GM18507 (cell line): ENCODE data around the gene GATA1.

ENCODE experiments used
- DNase-seq: peaks from one replicate; pipeline ENCODE4 v3.0.0; 2011; ENCODE audit warnings: low read depth; ENCODE audit not compliant: insufficient read length; ENCODE audit errors: extremely low spot score
- FAIRE-seq: peaks from 2 replicates; lab custom pipeline; 2011; peaks lifted over from hg19 to GRCh38; lab: Jason Lieb, UNC

The GATA1 gene

GRCh38 chrX:48786341-48786800 lies at the start of gene GATA1:
TSS of gene GATA1 (plus strand) at chrX:48786590. CDS start at chrX:48791110, 4,520 bp downstream.
- FAIRE-seq = no peak

GRCh38 chrX:48736878-48737212 lies 49.5 kb upstream of the GATA1 start:
- FAIRE-seq (no peak), DNase-seq (no peak)

More at GRCh38 chrX:48786341-48786800, at the start of gene GATA1:
- no peak for DNase-seq

GRCh38 chrX:48737213-48737938 lies 49.0 kb upstream of the GATA1 start:
- DNase-seq = peak; percentile 76
- peak; percentile 99 for FAIRE-seq

GRCh38 chrX:48737940-48738339 lies 48.5 kb upstream of the GATA1 start:
- FAIRE-seq (no peak), DNase-seq (no peak)

- DNase-seq (no peak), FAIRE-seq (no peak)
Measured at GRCh38 chrX:48741834-48742233, 44.6 kb upstream of the GATA1 start.

DNA sequence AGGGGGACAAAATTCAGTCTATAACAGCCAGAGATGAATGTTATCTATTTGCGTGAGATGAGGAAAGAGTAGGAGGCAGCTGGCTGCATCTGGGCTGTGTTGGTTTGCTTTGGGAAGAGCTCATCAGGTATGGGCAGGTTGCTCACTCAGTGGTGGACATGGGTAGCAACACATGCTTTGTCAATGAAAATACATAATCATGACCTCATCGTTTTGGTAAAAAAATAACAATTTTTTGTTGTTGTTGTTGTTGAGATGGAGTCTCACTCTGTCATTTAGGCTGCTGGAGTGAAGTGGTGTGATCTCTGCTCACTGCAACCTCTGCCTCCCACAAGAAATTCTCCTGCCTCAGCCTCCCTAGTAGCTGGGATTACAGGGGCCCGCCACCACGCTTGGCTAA lies 41.2 kb upstream of the GATA1 start:
- DNase-seq = no peak
- no peak for FAIRE-seq

DNA sequence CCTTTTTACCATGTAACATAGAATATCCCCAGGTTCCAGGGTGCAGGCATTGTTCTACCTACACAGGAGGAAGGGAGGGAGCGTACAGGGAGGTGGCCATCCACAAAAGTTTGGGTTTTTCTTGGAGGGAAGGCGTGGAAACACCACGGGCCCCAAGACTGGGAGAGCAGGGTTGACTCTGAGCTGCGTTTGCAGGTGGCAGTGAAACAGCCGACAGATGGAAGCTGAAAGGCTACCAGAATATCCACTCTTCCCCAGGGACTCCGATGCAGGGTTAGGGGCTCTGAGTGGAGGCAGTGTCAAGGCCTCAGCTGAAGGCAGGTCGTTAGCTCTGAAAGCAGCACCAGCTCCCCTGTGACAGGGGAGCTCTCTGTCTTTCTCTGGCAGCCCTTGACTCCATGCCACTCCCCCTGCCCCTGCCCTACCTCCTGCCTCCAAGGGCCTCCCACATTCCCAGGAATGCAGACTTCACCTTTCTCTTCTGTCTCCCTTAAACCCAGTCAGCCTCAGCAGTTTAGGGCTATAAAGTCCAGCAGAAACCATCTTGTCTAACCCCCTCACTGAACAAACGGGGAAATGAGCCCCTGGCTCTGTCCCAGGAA lies 38.9 kb upstream of the GATA1 start:
- FAIRE-seq = no peak

GRCh38 chrX:48749182-48749581 lies 37.2 kb upstream of the GATA1 start:
- FAIRE-seq (no peak), DNase-seq (no peak)

More for the DNA sequence above, 38.9 kb upstream of the GATA1 start:
- no peak for DNase-seq

GRCh38 chrX:48751343-48751742 lies 35.0 kb upstream of the GATA1 start:
- DNase-seq = no peak
- no peak for FAIRE-seq

- no peak for FAIRE-seq
- no peak for DNase-seq
Measured at GRCh38 chrX:48752498-48752897, 33.9 kb upstream of the GATA1 start.

GRCh38 chrX:48753708-48754228 lies 32.6 kb upstream of the GATA1 start:
- FAIRE-seq (no peak), DNase-seq (no peak)

DNA sequence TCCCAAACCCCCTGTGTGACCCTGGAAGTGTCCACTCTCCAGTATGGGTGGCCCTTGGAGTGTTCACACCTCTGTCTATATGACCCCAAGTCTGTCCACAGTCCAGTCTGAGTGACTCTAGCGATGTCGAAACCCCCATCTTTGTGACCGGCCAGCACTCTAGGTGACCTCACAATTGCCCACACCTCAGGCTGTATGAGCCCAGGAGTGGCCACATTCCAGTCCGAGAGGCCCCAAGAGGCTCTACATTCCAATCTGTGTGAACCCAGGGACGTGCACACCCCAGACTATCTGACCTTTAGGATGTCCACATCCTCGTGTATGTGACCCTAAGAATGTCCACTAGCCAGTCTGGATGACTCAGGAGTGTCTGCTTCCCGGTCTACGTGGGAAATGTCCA lies 32.2 kb upstream of the GATA1 start:
- FAIRE-seq (no peak), DNase-seq (no peak)

GRCh38 chrX:48761674-48762471 lies 24.5 kb upstream of the GATA1 start, which contains the start of gene GLOD5:
TSS of gene GLOD5 (plus strand) at chrX:48761747. CDS start at chrX:48761791, 44 bp downstream.
- DNase-seq (no peak), FAIRE-seq (no peak)

- FAIRE-seq = no peak
- DNase-seq = no peak
Measured at GRCh38 chrX:48769230-48769629, 17.2 kb upstream of the GATA1 start.

- DNase-seq = no peak
- FAIRE-seq = no peak
Measured at GRCh38 chrX:48770296-48770695, 16.1 kb upstream of the GATA1 start.

GRCh38 chrX:48772602-48773001 lies 13.8 kb upstream of the GATA1 start:
- FAIRE-seq = no peak
- no peak for DNase-seq

GRCh38 chrX:48776818-48777439 lies 9.5 kb upstream of the GATA1 start:
- DNase-seq = no peak
- no peak for FAIRE-seq

DNA sequence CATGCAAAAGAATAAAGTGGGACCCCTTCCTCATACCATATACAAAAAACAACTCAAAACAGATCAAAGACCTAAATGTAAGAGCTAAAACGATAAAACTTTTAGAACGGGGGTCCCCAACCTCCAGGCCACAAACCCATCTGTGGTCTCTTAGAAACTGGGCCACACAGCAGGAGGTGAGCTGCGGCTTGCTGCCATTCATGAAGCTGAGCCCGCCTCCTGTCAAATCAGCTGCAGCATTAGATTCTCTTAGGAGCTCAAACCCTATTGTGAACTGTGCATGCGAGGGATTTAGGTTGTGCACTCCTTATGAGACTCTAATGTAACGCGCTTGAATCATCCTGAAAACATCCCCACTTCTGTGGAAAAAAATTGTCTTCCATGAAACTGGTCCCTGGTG lies 7.0 kb upstream of the GATA1 start:
- FAIRE-seq (no peak), DNase-seq (no peak)

- no peak for FAIRE-seq
- DNase-seq = no peak
Measured at GRCh38 chrX:48781705-48782104, 4.7 kb upstream of the GATA1 start.

DNA sequence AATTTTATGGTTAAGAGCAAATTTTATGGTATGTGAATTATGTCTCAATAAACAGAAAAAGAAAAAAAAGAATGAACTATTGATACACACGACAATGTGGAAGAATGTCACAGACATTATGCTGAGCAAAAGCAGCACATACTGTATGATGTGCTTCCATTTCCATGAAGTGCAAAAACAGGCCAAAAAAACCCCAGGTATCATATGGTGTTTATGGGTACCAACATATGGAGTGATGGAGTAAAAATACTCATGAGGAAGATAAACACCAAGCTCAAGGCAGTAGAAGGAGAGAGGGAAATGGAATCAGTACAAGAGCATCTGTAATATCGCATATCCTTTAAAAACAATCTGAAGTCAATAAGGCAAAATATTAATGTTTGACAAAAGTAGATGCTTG lies 4.2 kb upstream of the GATA1 start:
- FAIRE-seq = no peak
- no peak for DNase-seq
